Measurements from ENCODE around the gene SEC23B. TPM values are rescaled to one million over a fixed set of nuclear protein-coding genes. Genes with fewer than 3 reads are reported as not detected.
"Not testable (repeated sequence)": the region's sequence is repeated elsewhere in the genome, so short reads cannot be mapped to it uniquely, and the experiment has no call there.

Gene SEC23B
- polyA plus RNA-seq, 3 donors, result 38.9 to 88.1 (median 68.4) TPM

GRCh38 chr20:18496740-18497592 is 10.8 kb upstream of the SEC23B start, which contains the start of gene RBBP9:
Gene RBBP9 (minus strand): TSS chr20:18497225. CDS start chr20:18497167, 58 bp downstream.
- H3K27ac ChIP-seq (ENCODE audit: low read depth in 1 of 2, low read length in 2 of 2), result peak within 1 kb of the TSS; percentile 7 to 80
- Mint-ChIP-seq H3K36me3 (peaks cover 5% of the 10 kb centered on the region in 2 donors), H3K9me3 (no peaks in the 10 kb centered on the region), H3K27me3 (ENCODE audit: low read depth in 3 of 3) (peaks cover 0 to 2% (median 0%) of the 10 kb centered on the region in 3 donors), H3K4me1 (peaks cover 22% of the 10 kb centered on the region), H3K4me3 (peak within 1 kb of the TSS; percentile 97 to 98), H3K27ac (peak within 1 kb of the TSS; percentile 78 to 91 (median 85))
- peak within 1 kb of the TSS; percentile 100 for H2AFZ ChIP-seq (ENCODE audit: insufficient read depth, low read depth, low read length, poor library complexity, severe bottlenecking)
- H4K20me1 ChIP-seq (ENCODE audit: insufficient read depth, low read length), result no peaks in the 10 kb centered on the region
- WGBS (ENCODE audit: insufficient coverage), result 0% methylated on average over 24 of the region's 31 CpGs
- peak within 1 kb of the TSS; percentile 82 for H3K4me2 ChIP-seq (replicated peaks; ENCODE audit: extremely low read depth, low read length, poor library complexity, severe bottlenecking)
- H3K27me3 ChIP-seq (ENCODE audit: control insufficient read depth in 2 of 2, insufficient read depth in 2 of 2, low read length in 2 of 2), result no peaks in the 10 kb centered on the region
- no peaks in the 10 kb centered on the region for H3K9me3 ChIP-seq (replicated peaks in 1 of 2; ENCODE audit: control insufficient read depth in 1 of 2, insufficient read depth in 1 of 2, low read length in 2 of 2)
- intact Hi-C loops (cut with micrococcal nuclease), result no loop called here
- peaks cover 8 to 16% of the 10 kb centered on the region in 2 donors for H3K4me1 ChIP-seq (ENCODE audit: control insufficient read depth in 1 of 2, insufficient read depth in 2 of 2, low read length in 2 of 2)
- peak; percentile 59 to 62 (median 60) for DNase-seq
- H3K36me3 ChIP-seq (replicated peaks in 1 of 2; ENCODE audit: control insufficient read depth in 1 of 2, insufficient read depth in 2 of 2, low read length in 2 of 2), result peaks cover 0 to 18% of the 10 kb centered on the region in 2 donors
- H3K79me2 ChIP-seq (ENCODE audit: insufficient read depth, low read length), result peaks cover 7% of the 10 kb centered on the region
- no peak for TF ChIP-seq CTCF (IDR thresholded peaks at IDR 0.05)
- H3K9ac ChIP-seq (ENCODE audit: insufficient read depth, low read length, poor library complexity, severe bottlenecking), result peak within 1 kb of the TSS; percentile 68
- peak within 1 kb of the TSS; percentile 80 to 97 (median 90) for H3K4me3 ChIP-seq (replicated peaks in 1 of 3; ENCODE audit: low read depth in 2 of 3, low read length in 3 of 3)

GRCh38 chr20:18497603-18498002 is 10.1 kb upstream of the SEC23B start:
- no peak overlapping the region for H3K27ac ChIP-seq (ENCODE audit: low read depth in 1 of 2, low read length in 2 of 2)
- H3K4me1 ChIP-seq (ENCODE audit: control insufficient read depth in 1 of 2, insufficient read depth in 2 of 2, low read length in 2 of 2), result peaks cover 8 to 16% of the 10 kb centered on the region in 2 donors

GRCh38 chr20:18501672-18502071 is 6.1 kb upstream of the SEC23B start:
- H3K4me2 ChIP-seq (replicated peaks; ENCODE audit: extremely low read depth, low read length, poor library complexity, severe bottlenecking); H3K79me2 ChIP-seq (ENCODE audit: insufficient read depth, low read length); H3K4me3 ChIP-seq (replicated peaks in 1 of 3; ENCODE audit: low read depth in 2 of 3, low read length in 3 of 3); DNase-seq; H3K36me3 ChIP-seq (replicated peaks in 1 of 2; ENCODE audit: control insufficient read depth in 1 of 2, insufficient read depth in 2 of 2, low read length in 2 of 2); H3K27me3 Mint-ChIP-seq (ENCODE audit: low read depth in 3 of 3); H3K4me3 Mint-ChIP-seq; H3K27me3 ChIP-seq (ENCODE audit: control insufficient read depth in 2 of 2, insufficient read depth in 2 of 2, low read length in 2 of 2); H3K9me3 Mint-ChIP-seq; intact Hi-C loops (cut with micrococcal nuclease); H4K20me1 ChIP-seq (ENCODE audit: insufficient read depth, low read length); H3K27ac Mint-ChIP-seq; H3K36me3 Mint-ChIP-seq; H3K27ac ChIP-seq (ENCODE audit: low read depth in 1 of 2, low read length in 2 of 2); H3K4me1 Mint-ChIP-seq; H3K9ac ChIP-seq (ENCODE audit: insufficient read depth, low read length, poor library complexity, severe bottlenecking); H3K9me3 ChIP-seq (replicated peaks in 1 of 2; ENCODE audit: control insufficient read depth in 1 of 2, insufficient read depth in 1 of 2, low read length in 2 of 2): not testable (repeated sequence)
- WGBS (ENCODE audit: insufficient coverage), result no CpG with 5 or more reads among the region's 1 CpG
- H2AFZ ChIP-seq (ENCODE audit: insufficient read depth, low read depth, low read length, poor library complexity, severe bottlenecking), result peak overlapping the region; percentile 37
- H3K4me1 ChIP-seq (ENCODE audit: control insufficient read depth in 1 of 2, insufficient read depth in 2 of 2, low read length in 2 of 2), result peaks cover under 1 to 11% of the 10 kb centered on the region in 2 donors

More at GRCh38 chr20:18497603-18498002, 10.1 kb upstream of the SEC23B start:
- Mint-ChIP-seq H3K27ac (no peak overlapping the region), H3K4me3 (no peak overlapping the region), H3K27me3 (ENCODE audit: low read depth in 3 of 3) (peaks cover 0 to 2% (median 0%) of the 10 kb centered on the region in 3 donors), H3K4me1 (peaks cover 22% of the 10 kb centered on the region), H3K36me3 (peaks cover 3 to 5% of the 10 kb centered on the region in 2 donors), H3K9me3 (no peaks in the 10 kb centered on the region)
- H3K36me3 ChIP-seq (replicated peaks in 1 of 2; ENCODE audit: control insufficient read depth in 1 of 2, insufficient read depth in 2 of 2, low read length in 2 of 2), result peaks cover 0 to 12% of the 10 kb centered on the region in 2 donors
- H3K9ac ChIP-seq (ENCODE audit: insufficient read depth, low read length, poor library complexity, severe bottlenecking), result no peak overlapping the region
- H3K9me3 ChIP-seq (replicated peaks in 1 of 2; ENCODE audit: control insufficient read depth in 1 of 2, insufficient read depth in 1 of 2, low read length in 2 of 2), result no peaks in the 10 kb centered on the region
- TF ChIP-seq CTCF (IDR thresholded peaks at IDR 0.05), result no peak
- no peak overlapping the region for H3K4me3 ChIP-seq (replicated peaks in 1 of 3; ENCODE audit: low read depth in 2 of 3, low read length in 3 of 3)
- H3K4me2 ChIP-seq (replicated peaks; ENCODE audit: extremely low read depth, low read length, poor library complexity, severe bottlenecking), result peak overlapping the region; percentile 82
- WGBS (ENCODE audit: insufficient coverage), result no CpG with 5 or more reads among the region's 3 CpGs
- no peak for DNase-seq
- peak overlapping the region; percentile 100 for H2AFZ ChIP-seq (ENCODE audit: insufficient read depth, low read depth, low read length, poor library complexity, severe bottlenecking)
- no peaks in the 10 kb centered on the region for H4K20me1 ChIP-seq (ENCODE audit: insufficient read depth, low read length)
- intact Hi-C loops (cut with micrococcal nuclease), result no loop called here
- no peaks in the 10 kb centered on the region for H3K27me3 ChIP-seq (ENCODE audit: control insufficient read depth in 2 of 2, insufficient read depth in 2 of 2, low read length in 2 of 2)
- peaks cover 7% of the 10 kb centered on the region for H3K79me2 ChIP-seq (ENCODE audit: insufficient read depth, low read length)

Data from CD14-positive monocyte (primary cell).